Stimulated activated CD4-positive, alpha-beta T cell treated with anti-CD3 and anti-CD28 coated beads, Interleukin-2, amount 100 ng/mL, for 4 hours (primary cell): ENCODE data around the gene HACD4.

ENCODE experiments used
- DNase-seq: peaks from one replicate; pipeline ENCODE4 v3.0.0-alpha.2; 2020; ENCODE audit warnings: low read depth

The HACD4 gene

GRCh38 chr9:21031091-21031807 lies at the start of gene HACD4:
Gene HACD4, minus strand, starts transcription at chr9:21031640. Its CDS starts 50 bp downstream, at chr9:21031590.
- peak; percentile 47 for DNase-seq

DNA sequence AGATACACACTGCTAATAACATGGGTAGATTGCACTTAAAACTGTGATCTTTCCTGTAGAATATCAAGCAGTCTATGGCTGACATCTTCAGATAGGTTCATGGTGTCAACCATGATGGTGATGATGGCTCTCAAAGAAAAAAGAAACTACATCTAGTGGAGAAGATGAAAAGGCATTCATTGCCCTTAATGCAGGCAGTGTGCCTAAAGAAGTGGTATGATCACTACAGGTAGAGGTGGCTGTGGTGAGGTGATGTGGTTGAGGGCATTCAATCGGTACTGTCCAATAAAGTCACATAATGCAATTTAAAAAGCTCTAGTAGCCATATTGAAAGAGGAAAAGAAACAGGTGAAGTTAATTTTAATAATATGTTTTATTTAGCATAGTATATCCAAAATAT lies 49.4 kb upstream of the HACD4 start:
- no peak for DNase-seq

DNA sequence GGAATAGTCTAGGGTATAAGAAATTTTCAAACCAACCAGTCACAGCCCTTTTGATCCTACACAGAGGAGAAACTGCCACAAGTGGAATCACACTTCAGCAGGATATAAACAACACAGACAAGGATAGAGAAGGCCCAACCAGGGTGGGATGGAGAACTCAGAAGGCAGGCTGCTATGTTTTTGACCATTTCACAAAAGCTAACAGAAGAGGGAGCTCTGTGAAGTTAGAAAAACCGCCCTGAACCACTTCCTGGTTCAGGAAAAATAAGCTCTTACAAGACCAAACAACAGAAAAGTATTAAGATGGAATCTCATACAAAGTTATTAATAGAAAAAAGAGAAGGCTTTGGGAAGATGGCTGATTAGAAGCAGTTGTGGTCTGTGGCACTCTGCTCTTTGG lies 47.3 kb upstream of the HACD4 start:
- DNase-seq, result no peak

DNA sequence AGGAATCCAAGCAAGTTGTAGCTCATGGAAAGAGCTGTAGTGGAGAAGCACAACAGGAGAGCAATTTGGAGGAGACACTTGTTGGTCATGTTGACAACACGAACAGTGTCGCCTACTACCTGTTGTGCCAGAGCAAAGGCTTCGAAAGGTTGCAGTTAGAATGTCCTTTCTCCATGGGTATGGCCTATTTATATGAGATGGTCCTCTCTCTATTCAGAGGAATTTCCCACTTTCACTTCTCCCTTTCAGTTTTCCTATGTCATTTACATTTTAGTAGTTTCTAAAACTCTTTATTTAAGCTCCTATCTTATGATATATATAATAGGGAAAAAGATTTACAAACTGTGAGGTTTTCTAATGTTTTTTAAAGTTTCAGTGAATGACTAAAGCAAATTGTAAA lies 46.3 kb upstream of the HACD4 start, which contains the start of gene IFNB1:
TSS of gene IFNB1 (minus strand) at position 162 of the 400 bp plus-strand sequence. CDS start at position 89, 73 bp downstream.
- DNase-seq, result no peak

- DNase-seq, result no peak
Measured at GRCh38 chr9:21075484-21075883, 44.0 kb upstream of the HACD4 start.

DNA sequence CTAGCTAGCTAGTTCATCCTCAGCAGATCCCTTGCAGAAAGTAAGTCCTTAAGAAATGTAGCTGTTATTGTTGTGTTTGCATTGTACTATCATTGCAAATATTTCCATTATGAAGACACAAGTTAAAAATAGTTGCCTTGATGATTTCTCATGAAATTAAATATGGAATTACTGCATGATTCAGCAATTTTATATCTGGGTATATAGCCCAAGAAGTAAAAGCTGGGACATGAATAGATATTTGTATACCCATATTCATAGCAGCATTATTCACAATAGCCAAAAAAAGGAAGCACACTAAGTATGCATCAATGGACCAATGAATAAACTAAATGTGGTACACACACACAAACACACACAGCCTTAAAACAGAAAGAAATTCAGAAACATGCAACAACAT lies 39.5 kb upstream of the HACD4 start:
- DNase-seq, result no peak

GRCh38 chr9:21070171-21070571 lies 38.7 kb upstream of the HACD4 start:
- no peak for DNase-seq

GRCh38 chr9:21060919-21061561 lies 29.6 kb upstream of the HACD4 start:
- DNase-seq, result no peak

- no peak for DNase-seq
Measured at GRCh38 chr9:21056931-21057330, 25.5 kb upstream of the HACD4 start.

- DNase-seq, result no peak
Measured at GRCh38 chr9:21053851-21054250, 22.4 kb upstream of the HACD4 start.

- no peak for DNase-seq
Measured at GRCh38 chr9:21047281-21047691, 15.8 kb upstream of the HACD4 start.

DNA sequence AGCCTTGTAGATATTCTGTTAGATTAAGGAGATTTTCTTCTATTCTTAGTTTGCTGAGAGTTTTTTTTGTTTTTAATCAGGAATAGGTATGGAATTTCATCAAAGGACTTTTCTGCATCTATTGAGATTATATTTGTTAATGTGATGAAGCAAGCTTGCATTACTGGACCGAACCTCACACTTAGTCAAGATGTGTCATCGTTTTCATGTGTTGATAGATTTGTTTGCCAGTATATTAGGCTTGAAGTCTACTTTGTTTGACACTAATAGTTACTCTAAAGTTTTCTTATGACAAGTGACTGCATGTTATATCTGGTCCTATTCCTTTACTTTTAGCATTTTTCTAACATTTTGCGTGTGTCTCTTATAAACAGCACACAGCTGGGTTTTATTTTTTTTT lies 12.4 kb upstream of the HACD4 start:
- no peak for DNase-seq

- DNase-seq, result no peak
Measured at GRCh38 chr9:21042466-21042865, 11.0 kb upstream of the HACD4 start.

DNA sequence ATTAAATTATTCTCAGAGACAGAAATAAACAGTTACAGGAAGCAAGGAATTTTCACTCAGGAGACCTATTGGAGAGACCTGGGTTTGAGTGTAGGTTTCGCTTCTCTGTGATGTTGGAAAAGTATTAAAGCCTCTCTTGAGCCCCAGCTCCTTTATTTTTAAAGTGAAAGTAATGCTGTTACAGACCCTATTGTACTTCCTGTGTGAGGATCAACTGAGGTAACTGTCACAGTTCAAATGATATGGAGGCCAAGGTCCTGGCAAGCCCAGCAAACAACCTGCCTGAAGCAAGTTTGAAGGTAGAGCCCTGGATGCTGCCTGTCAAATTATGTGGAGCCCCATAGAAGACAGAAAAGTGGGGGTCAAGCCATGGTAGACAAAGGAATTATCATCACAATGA lies 7.9 kb upstream of the HACD4 start:
- no peak for DNase-seq

DNA sequence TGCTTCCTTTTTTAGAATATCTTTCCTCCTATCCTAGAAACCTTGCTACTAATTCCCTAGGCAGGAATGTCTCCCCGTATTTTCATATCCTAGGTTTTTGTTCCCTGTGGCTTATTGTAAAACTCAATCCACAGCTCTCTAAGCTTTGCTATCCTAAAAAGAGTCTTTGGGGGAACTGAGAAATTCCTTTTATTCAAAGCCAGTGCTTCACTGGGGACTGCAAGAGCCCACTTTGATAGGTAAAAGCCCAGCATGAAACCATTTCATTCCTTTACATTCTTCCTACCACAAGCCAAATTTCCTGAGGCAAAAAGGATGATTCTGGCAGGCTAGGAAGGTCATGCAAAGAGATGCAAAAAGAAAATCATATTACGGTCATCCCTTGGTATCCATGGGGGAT lies 5.8 kb upstream of the HACD4 start:
- no peak for DNase-seq

DNA sequence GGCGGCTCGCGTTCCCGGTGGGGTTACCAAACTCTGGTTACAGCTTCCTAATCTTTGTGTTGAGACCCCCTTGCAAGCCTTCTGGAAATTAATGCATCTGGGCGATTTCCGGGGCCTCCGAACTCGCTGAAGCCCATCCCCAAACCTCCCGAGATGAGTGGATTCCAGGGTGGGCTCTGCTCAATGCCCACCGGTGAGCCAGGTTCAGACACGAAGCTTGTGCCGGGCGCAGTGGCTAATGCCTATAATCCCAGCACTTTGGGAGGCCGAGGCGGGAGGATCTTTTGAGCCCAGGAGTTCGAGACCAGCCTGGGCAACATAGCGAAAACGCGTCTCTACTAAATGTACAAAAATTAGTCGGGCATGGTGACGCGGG lies 356 bp upstream of the HACD4 start:
- DNase-seq, result no peak

DNA sequence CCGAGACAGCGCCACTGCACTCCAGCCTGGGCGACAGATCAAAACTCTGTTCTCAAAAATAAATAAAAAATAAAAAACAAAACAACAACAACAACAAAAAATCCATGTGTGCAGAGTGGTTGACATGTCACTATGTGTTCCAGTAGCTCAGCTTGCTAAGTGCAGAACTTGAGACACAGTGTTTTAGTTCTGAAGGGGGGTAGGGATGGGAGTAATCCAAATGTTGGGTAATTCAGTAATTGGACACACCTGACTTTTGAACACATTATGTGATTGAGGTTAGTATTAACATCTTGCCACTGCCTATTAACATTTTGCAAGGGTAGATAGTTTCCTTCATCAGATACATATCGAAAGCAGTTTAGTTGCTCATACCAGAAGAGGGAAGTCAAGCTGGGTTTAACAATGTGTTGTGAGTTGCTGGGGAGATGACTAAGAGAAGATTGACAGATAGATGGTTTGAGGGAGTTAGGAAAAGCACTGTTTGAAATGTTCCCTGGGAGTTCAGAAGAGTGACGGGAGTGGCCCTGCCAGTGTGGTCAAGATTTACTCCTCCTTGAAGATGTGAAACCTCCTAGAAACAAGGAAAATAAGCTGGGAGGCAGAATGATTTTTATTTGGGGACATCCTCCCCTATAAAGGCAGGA lies 928 bp downstream of the HACD4 start:
- DNase-seq, result no peak

GRCh38 chr9:21029661-21030060 lies 1.8 kb downstream of the HACD4 start:
- DNase-seq, result no peak

GRCh38 chr9:21028466-21028865 lies 3.0 kb downstream of the HACD4 start:
- DNase-seq, result no peak

GRCh38 chr9:21027295-21027694 lies 4.1 kb downstream of the HACD4 start:
- DNase-seq, result no peak

DNA sequence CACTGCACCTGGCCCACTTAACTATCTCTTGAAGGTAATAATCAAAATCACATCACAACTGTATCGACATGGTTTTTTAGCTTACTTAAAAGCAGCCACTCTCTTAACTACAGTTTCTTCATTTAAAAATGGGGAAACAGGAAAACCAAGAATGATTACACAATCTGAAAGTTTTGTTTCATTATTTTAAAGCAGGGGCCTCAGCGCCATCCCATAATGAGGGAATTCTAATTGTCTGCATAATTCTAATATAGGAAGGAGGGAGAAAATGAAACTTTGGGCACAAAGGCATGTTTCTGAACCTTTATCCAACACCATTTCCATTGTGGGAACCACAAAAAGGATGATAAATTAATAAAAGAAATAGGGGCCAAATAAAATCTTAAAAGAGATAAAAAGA lies 7.6 kb downstream of the HACD4 start:
- DNase-seq, result no peak

DNA sequence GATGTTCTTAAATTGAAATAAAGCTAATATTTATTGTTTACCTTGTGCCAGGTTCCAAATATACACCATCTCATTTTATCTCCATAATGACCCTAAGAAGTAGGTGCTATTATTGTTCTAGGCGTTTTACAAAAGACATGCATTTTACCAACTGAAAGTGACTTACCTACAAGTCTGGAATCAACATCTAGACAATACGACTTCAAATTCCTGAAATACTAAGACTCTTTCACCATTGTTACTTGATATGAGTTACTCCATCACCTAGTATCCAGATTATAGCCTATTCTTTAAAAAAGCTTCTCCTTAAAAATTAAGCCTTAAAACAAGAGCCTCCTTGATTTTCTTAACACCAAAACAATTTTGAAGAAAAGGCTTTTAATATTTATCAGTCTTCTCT lies 13.3 kb downstream of the HACD4 start:
- DNase-seq, result no peak

DNA sequence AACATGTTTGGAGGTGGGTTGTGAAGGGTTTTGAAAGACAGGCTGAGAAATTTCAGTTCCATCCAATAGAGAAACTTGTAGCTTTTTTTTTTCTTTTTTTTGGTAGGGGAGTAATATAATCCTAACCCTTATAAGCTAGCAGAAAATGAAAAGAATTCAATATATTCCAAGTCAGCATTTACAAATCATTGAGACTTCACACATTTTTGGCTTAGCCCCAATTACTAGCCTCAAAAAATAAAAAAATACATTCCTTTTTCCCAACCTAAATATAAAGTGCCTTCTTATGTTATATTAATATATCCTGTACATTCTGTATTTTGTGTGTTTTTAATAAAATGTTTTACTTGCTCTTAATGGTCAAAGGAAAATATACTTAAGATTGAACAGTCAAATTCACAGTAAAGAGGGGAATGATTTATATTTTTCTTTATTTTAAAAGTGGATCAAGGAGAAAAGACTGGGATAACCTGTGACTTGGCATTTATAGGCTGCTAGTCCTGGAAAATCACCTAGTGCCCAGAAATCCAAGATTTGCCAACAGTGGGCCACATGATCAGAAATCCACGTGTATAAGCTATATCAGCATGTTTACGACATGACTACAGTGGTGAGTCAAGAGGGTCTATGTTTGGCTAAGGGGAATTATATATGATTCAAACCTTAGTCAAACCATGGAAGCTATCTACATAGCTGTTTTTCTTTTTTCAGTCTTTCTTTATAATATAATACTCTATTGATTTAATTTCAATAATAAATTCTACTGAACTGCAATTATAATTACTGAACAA lies 14.5 kb downstream of the HACD4 start:
- no peak for DNase-seq
